Measurements from ENCODE around the gene NCLN. TPM values are rescaled to one million over a fixed set of nuclear protein-coding genes. Genes with fewer than 3 reads are reported as not detected.
"Not testable (repeated sequence)": the region's sequence is repeated elsewhere in the genome, so short reads cannot be mapped to it uniquely, and the experiment has no call there.

NCLN gene
- total RNA-seq, 1 experiment from 2014 or later = 33.7 TPM

GRCh38 chr19:3225169-3225485 is 39.4 kb downstream of the NCLN start:
- no peak for DNase-seq (ENCODE audit: low spot score)

- no peak for DNase-seq (ENCODE audit: low spot score)
These were observed 40.0 kb downstream of the NCLN start for GRCh38 chr19:3225677-3226093.

GRCh38 chr19:3227054-3227626 is 41.4 kb downstream of the NCLN start:
- DNase-seq (ENCODE audit: low spot score) = no peak

- no peak for DNase-seq (ENCODE audit: low spot score)
These were observed 43.6 kb downstream of the NCLN start for GRCh38 chr19:3229346-3229743.

GRCh38 chr19:3229888-3230496 is 44.3 kb downstream of the NCLN start:
- DNase-seq (ENCODE audit: low spot score) = no peak

- no peak for DNase-seq (ENCODE audit: low spot score)
These were observed 45.6 kb downstream of the NCLN start for GRCh38 chr19:3231288-3231687.

- no peak for DNase-seq (ENCODE audit: low spot score)
These were observed 47.4 kb downstream of the NCLN start for GRCh38 chr19:3233116-3233515.

- DNase-seq (ENCODE audit: low spot score) = no peak
These were observed 48.1 kb downstream of the NCLN start for GRCh38 chr19:3233831-3234230.

GRCh38 chr19:3234800-3235199 is 49.1 kb downstream of the NCLN start:
- no peak for DNase-seq (ENCODE audit: low spot score)

- not testable (repeated sequence) for DNase-seq (ENCODE audit: low spot score)
These were observed 49.9 kb downstream of the NCLN start for GRCh38 chr19:3235604-3236003.

GRCh38 chr19:3236272-3236671 is 50.5 kb downstream of the NCLN start:
- no peak for DNase-seq (ENCODE audit: low spot score)

GRCh38 chr19:3238066-3238561 is 52.4 kb downstream of the NCLN start:
- no peak for DNase-seq (ENCODE audit: low spot score)

GRCh38 chr19:3239367-3239766 is 53.6 kb downstream of the NCLN start:
- no peak for DNase-seq (ENCODE audit: low spot score)

- DNase-seq (ENCODE audit: low spot score) = peak; percentile 39
These were observed 58.3 kb downstream of the NCLN start for GRCh38 chr19:3243819-3244700.

- no peak for DNase-seq (ENCODE audit: low spot score)
These were observed 59.3 kb downstream of the NCLN start for GRCh38 chr19:3245050-3245449.

GRCh38 chr19:3248728-3249326 is 63.1 kb downstream of the NCLN start:
- DNase-seq (ENCODE audit: low spot score) = no peak

- no peak for DNase-seq (ENCODE audit: low spot score)
These were observed 63.7 kb downstream of the NCLN start for GRCh38 chr19:3249408-3249807.

- no peak for DNase-seq (ENCODE audit: low spot score)
These were observed 64.9 kb downstream of the NCLN start for GRCh38 chr19:3250675-3251074.

- no peak for DNase-seq (ENCODE audit: low spot score)
These were observed 65.5 kb downstream of the NCLN start for GRCh38 chr19:3251229-3251628.

- no peak for DNase-seq (ENCODE audit: low spot score)
These were observed 66.9 kb downstream of the NCLN start for GRCh38 chr19:3252650-3253049.

GRCh38 chr19:3253270-3253669 is 67.5 kb downstream of the NCLN start:
- no peak for DNase-seq (ENCODE audit: low spot score)

- no peak for DNase-seq (ENCODE audit: low spot score)
These were observed 68.8 kb downstream of the NCLN start for GRCh38 chr19:3254520-3254919.

GRCh38 chr19:3257071-3257470 is 71.3 kb downstream of the NCLN start:
- no peak for DNase-seq (ENCODE audit: low spot score)
